K562 (cell line): ENCODE results near the gene RMC1. TPM values are rescaled to one million over a fixed set of nuclear protein-coding genes. Genes with fewer than 3 reads are reported as not detected.

Experiments
- ADNP ChIP-seq: fragments of 200-800 bp; sonication (Bioruptor generic); IDR thresholded peaks from 2 replicates; pipeline ENCODE4 v1.6.1; 2016; ENCODE audit warnings: missing genetic modification characterization, missing compliant biosample characterization
- ARID2 ChIP-seq: fragments of 450-650 bp; IDR thresholded peaks from 2 replicates; pipeline ENCODE4 v1.6.1; 2017; ENCODE audit warnings: antibody characterized with exemption, mild to moderate bottlenecking
- ATF4 ChIP-seq: fragments of 450-650 bp; formaldehyde crosslinking; IDR thresholded peaks from 2 replicates; pipeline ENCODE4 v1.4.0; 2022; ENCODE audit warnings: mild to moderate bottlenecking, moderate library complexity
- CBX8 ChIP-seq: fragments of 200-600 bp; sonication (generic); IDR thresholded peaks from 2 replicates; pipeline ENCODE4 v1.6.1; 2012; ENCODE audit warnings: borderline replicate concordance, mixed run types, low read depth, mild to moderate bottlenecking, moderate library complexity, mixed read lengths, low read length, control low read depth, inconsistent platforms; ENCODE audit not compliant: poor library complexity, severe bottlenecking; ENCODE audit errors: extremely low read depth
- HDAC3 ChIP-seq: fragments of 450-650 bp; IDR thresholded peaks from 2 replicates; pipeline ENCODE4 v1.6.1; 2018; ENCODE audit warnings: borderline replicate concordance, mild to moderate bottlenecking, moderate library complexity; ENCODE audit not compliant: partially characterized antibody
- HIVEP1 ChIP-seq: fragments of 250-450 bp; sonication (Bioruptor Pico); IDR thresholded peaks from 2 replicates; pipeline ENCODE4 v1.4.0; 2020; ENCODE audit warnings: mild to moderate bottlenecking
- JUND ChIP-seq, 2 experiments: IDR thresholded peaks; 2 replicates in 1 of 2; 3 replicates in 1 of 2; pipeline ENCODE4 v1.6.1; 2011; ENCODE audit warnings: borderline replicate concordance in 2 of 2, low read depth in 2 of 2, low read length in 2 of 2, improper control_type of control experiment in 1 of 2, missing biosample characterization in 1 of 2, missing genetic modification characterization in 1 of 2, missing genetic modification reagents in 1 of 2
- MCM7 ChIP-seq, 2 experiments: fragments of 450-650 bp; IDR thresholded peaks; 2 replicates each; pipeline ENCODE4 v1.6.1; 2016 to 2018
- MXD1 ChIP-seq: fragments of 250-450 bp; sonication (Bioruptor Pico); IDR thresholded peaks from 2 replicates; pipeline ENCODE4 v1.8.0; 2021; ENCODE audit warnings: borderline replicate concordance, mild to moderate bottlenecking, moderate library complexity; ENCODE audit not compliant: poor library complexity, severe bottlenecking
- NFIX ChIP-seq: fragments of 250-450 bp; sonication (Bioruptor Pico); IDR thresholded peaks from 2 replicates; pipeline ENCODE4 v1.4.0; 2020; ENCODE audit warnings: low read depth, mild to moderate bottlenecking, moderate library complexity
- NR0B1 ChIP-seq: fragments of 450-650 bp; IDR thresholded peaks from one replicate; pipeline ENCODE4 v1.6.1; 2018; ENCODE audit warnings: mild to moderate bottlenecking, moderate library complexity; ENCODE audit not compliant: partially characterized antibody
- PTTG1 ChIP-seq: fragments of 450-650 bp; IDR thresholded peaks from 2 replicates; pipeline ENCODE4 v1.6.1; 2016; ENCODE audit warnings: low read depth, mild to moderate bottlenecking, missing genetic modification characterization, missing compliant biosample characterization
- SRSF1 ChIP-seq: fragments of 200-400 bp; formaldehyde crosslinking; IDR thresholded peaks from 2 replicates; pipeline ENCODE4 v1.6.1; 2017; ENCODE audit warnings: mild to moderate bottlenecking, low read depth, low read length, moderate library complexity
- TEAD4 ChIP-seq, 2 experiments: sonication (generic) in 1 of 2; formaldehyde crosslinking in 1 of 2; IDR thresholded peaks; 2 replicates each; pipeline versions ENCODE4 v1.6.1 to v1.8.0; 2012 to 2022; ENCODE audit warnings: borderline replicate concordance in 1 of 2, inconsistent platforms in 1 of 2, low read length in 1 of 2, mild to moderate bottlenecking in 1 of 2, missing genetic modification reagents in 1 of 2
- TSC22D4 ChIP-seq: fragments of 450-650 bp; IDR thresholded peaks from 2 replicates; pipeline ENCODE4 v1.6.1; 2016; ENCODE audit warnings: missing genetic modification characterization, missing biosample characterization, control low read depth
- ZBTB34 ChIP-seq: fragments of 250-450 bp; sonication (Bioruptor Pico); IDR thresholded peaks from 2 replicates; pipeline ENCODE4 v1.8.0; 2021; ENCODE audit warnings: mild to moderate bottlenecking, moderate library complexity
- ZFX ChIP-seq: sonication (generic); formaldehyde crosslinking; IDR thresholded peaks from 2 replicates; pipeline ENCODE4 v1.8.0; 2022; ENCODE audit warnings: mild to moderate bottlenecking, missing genetic modification reagents, moderate library complexity
- polyA plus RNA-seq, 8 experiments: library from polyadenylated mRNA; depleted of rRNA in 4 of 8; stranded (reverse) in 5 of 8; unstranded in 3 of 8; fragments of >200 nt; fragmentation: Nextera tagmentation in 2 of 8; fragmentation: Illumina TruSeq in 1 of 8; extraction: Ambion mirVana in 2 of 8; extraction: Trizol in 1 of 8; gene quantifications; 2 replicates each; pipeline versions ENCODE4 v1.2.1 to v1.2.3, GENCODE V29; 2011 to 2014; ENCODE audit warnings: inconsistent platforms in 1 of 8, missing spikeins in 1 of 8
- total RNA-seq, 7 experiments: library from RNA; depleted of rRNA in 6 of 7; stranded (reverse); fragments of >200 nt in 6 of 7; fragmentation: Illumina TruSeq in 2 of 7; extraction: Trizol in 2 of 7; gene quantifications; 2 replicates each; pipeline versions ENCODE4 v1.2.1 to v1.2.3, GENCODE V29; 2011 to 2021; ENCODE audit warnings: low replicate concordance in 1 of 7
- TF ChIP-seq, protein P1 (sequence below): fragments of 250-450 bp; sonication (Bioruptor Pico); IDR thresholded peaks from 2 replicates; pipeline ENCODE4 v1.4.0; 2020; ENCODE audit warnings: mild to moderate bottlenecking, moderate library complexity

Gene RMC1
- total and polyA plus RNA-seq, 9 of the 15 experiments (the other 6 are each of a cell fraction or from before 2014, with no cell fraction given): 7.5 to 42.4 (median 35.5) TPM

DNA sequence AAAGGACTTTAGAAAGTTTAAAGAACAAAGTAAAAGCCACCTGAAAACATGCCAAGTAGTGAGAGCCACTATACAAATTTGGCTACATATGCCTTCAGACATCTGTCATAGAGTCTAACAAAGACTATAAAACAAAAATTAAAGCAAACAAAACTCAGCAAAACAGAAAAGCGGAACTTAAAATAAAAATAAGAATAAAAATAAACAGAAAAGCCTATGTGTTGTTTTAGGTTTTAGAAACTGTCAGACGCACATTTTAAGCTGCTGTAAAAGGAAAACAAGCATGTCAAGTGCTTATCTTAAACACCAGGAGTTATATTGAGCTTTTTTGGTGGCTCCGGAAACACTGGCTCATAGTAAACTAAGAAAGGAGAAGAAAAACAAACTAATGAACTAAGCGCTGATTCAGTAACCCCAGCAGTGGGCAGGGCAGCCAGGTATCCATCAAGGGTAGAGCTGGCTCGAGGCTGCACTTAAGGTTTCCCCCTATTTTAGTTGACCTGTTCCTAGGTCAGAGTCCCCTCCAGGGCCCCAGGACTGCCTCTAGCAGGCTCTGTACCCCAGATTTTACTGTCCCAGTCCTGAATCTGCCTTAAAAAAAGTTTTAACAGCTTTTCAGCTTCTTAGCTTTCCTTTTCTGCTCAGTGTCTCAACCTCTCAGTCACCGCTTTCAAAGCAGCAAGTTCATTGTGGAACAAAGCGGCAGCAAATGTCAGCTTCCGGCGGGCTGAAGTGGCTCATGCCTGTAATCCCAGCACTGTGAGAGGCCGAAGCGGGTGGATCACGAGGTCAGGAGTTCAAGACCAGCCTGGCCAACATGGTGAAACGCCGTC is 15.4 kb upstream of the RMC1 start (continued):
- TF ChIP-seq TEAD4 (IDR thresholded peaks at IDR 0.05; ENCODE audit: low read length) (peak; percentile 76), TEAD4 (CRISPR knock-in tag; IDR thresholded peaks at IDR 0.05; ENCODE audit: borderline replicate concordance) (no peak), PTTG1 (tag) (no peak), JUND (IDR thresholded peaks at IDR 0.05; ENCODE audit: borderline replicate concordance, low read depth, low read length) (peak; percentile 75), JUND (tag; IDR thresholded peaks at IDR 0.05; ENCODE audit: borderline replicate concordance, low read depth, low read length) (peak; percentile 73; the same call in 1 of the 3 replicates), ATF4 (CRISPR knock-in tag) (no peak), MCM7 (IDR thresholded peaks at IDR 0.05) (no peak), TSC22D4 (tag) (no peak), HIVEP1 (CRISPR knock-in tag) (no peak), ZFX (CRISPR knock-in tag) (peak; percentile 30; the same call in 1 of the 2 replicates), NFIX (CRISPR knock-in tag) (no peak), ADNP (tag) (peak; percentile 57; the same call in 1 of the 2 replicates), ARID2 (no peak), CBX8 (no peak), NR0B1 (no peak), SRSF1 (no peak), MXD1 (no peak), ZBTB34 (CRISPR knock-in tag) (no peak), HDAC3 (no peak)
- TF ChIP-seq, protein P1, sequence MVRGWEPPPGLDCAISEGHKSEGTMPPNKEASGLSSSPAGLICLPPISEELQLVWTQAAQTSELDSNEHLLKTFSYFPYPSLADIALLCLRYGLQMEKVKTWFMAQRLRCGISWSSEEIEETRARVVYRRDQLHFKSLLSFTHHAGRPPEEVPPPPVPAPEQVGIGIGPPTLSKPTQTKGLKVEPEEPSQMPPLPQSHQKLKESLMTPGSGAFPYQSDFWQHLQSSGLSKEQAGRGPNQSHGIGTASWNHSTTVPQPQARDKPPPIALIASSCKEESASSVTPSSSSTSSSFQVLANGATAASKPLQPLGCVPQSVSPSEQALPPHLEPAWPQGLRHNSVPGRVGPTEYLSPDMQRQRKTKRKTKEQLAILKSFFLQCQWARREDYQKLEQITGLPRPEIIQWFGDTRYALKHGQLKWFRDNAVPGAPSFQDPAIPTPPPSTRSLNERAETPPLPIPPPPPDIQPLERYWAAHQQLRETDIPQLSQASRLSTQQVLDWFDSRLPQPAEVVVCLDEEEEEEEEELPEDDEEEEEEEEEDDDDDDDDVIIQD (CRISPR knock-in tag): no peak
